Liver (tissue), 9 donors: Measurements from ENCODE around the gene MINAR2. TPM values are rescaled to one million over a fixed set of nuclear protein-coding genes. Genes with fewer than 3 reads are reported as not detected.

ENCODE experiments used
- DNase-seq: peaks from one replicate; pipeline ENCODE4 v3.0.0-alpha.2; 2017; ENCODE audit warnings: low spot score
- H3K27ac ChIP-seq, 2 donors: one replicate each; pipeline ENCODE4 v1.7.0; 2013; ENCODE audit warnings: inconsistent platforms in 2 of 2, low read length in 2 of 2, control low read depth in 1 of 2, low read depth in 1 of 2, mild to moderate bottlenecking in 1 of 2
- H3K27me3 ChIP-seq, 4 donors: one replicate each; pipeline versions ENCODE4 v1.6.1 to v1.7.0; 2013; ENCODE audit warnings: low read length in 3 of 4, inconsistent platforms in 1 of 4, mild to moderate bottlenecking in 1 of 4, moderate library complexity in 1 of 4; ENCODE audit not compliant: control insufficient read depth in 4 of 4, insufficient read depth in 4 of 4
- H3K36me3 ChIP-seq, 4 donors: one replicate each; pipeline versions ENCODE4 v1.6.1 to v1.7.0; 2013; ENCODE audit warnings: low read length in 3 of 4, mild to moderate bottlenecking in 3 of 4, low read depth in 1 of 4, moderate library complexity in 1 of 4; ENCODE audit not compliant: control insufficient read depth in 4 of 4, insufficient read depth in 3 of 4
- H3K4me1 ChIP-seq, 4 donors: one replicate each; pipeline versions ENCODE4 v1.6.1 to v1.7.0; 2013; ENCODE audit warnings: low read length in 3 of 4, mild to moderate bottlenecking in 3 of 4, moderate library complexity in 1 of 4; ENCODE audit not compliant: control insufficient read depth in 4 of 4, insufficient read depth in 4 of 4
- H3K4me3 ChIP-seq, 3 donors: one replicate each; pipeline versions ENCODE4 v1.6.1 to v1.7.0; 2013; ENCODE audit warnings: low read length in 3 of 3, control low read depth in 1 of 3, low read depth in 1 of 3, mild to moderate bottlenecking in 1 of 3
- H3K9ac ChIP-seq, 2 donors: one replicate each; pipeline ENCODE4 v1.7.0; 2013; ENCODE audit warnings: low read length in 2 of 2, mild to moderate bottlenecking in 2 of 2, moderate library complexity in 2 of 2, control low read depth in 1 of 2, low read depth in 1 of 2
- H3K9me3 ChIP-seq, 4 donors: one replicate each; pipeline versions ENCODE4 v1.6.1 to v1.7.0; 2013; ENCODE audit warnings: low read length in 3 of 4; ENCODE audit not compliant: control insufficient read depth in 4 of 4
- ATF3 ChIP-seq: IDR thresholded peaks from 2 replicates; pipeline ENCODE4 v1.6.1; 2016; ENCODE audit warnings: antibody characterized with exemption
- CTCF ChIP-seq: fragments of 150-350 bp; IDR thresholded peaks from 2 replicates; pipeline ENCODE4 v1.5.1; 2017; ENCODE audit warnings: improper control_type of control experiment, low read depth, low read length; ENCODE audit not compliant: missing input control
- EGR1 ChIP-seq, 2 donors: IDR thresholded peaks; 2 replicates each; pipeline ENCODE4 v1.6.1; 2016 to 2018; ENCODE audit warnings: antibody characterized with exemption in 2 of 2, low read depth in 2 of 2
- FOXA1 ChIP-seq: IDR thresholded peaks from 2 replicates; pipeline ENCODE4 v1.6.1; 2016; ENCODE audit warnings: antibody characterized with exemption
- FOXA2 ChIP-seq: IDR thresholded peaks from 2 replicates; pipeline ENCODE4 v1.6.1; 2016; ENCODE audit warnings: antibody characterized with exemption
- GABPA ChIP-seq, 2 donors: IDR thresholded peaks in 1 of 2; conservative IDR thresholded peaks in 1 of 2; 2 replicates each; pipeline ENCODE4 v1.6.1; 2016; ENCODE audit warnings: antibody characterized with exemption in 2 of 2, mild to moderate bottlenecking in 1 of 2, moderate library complexity in 1 of 2
- HNF4A ChIP-seq, 2 donors: conservative IDR thresholded peaks; 2 replicates each; pipeline ENCODE4 v1.6.1; 2016; ENCODE audit warnings: antibody characterized with exemption in 2 of 2, mild to moderate bottlenecking in 2 of 2
- HNF4G ChIP-seq: IDR thresholded peaks from 2 replicates; pipeline ENCODE4 v1.6.1; 2016; ENCODE audit warnings: antibody characterized with exemption
- JUND ChIP-seq, 2 donors: IDR thresholded peaks; 2 replicates each; pipeline ENCODE4 v1.6.1; 2016; ENCODE audit warnings: antibody characterized with exemption in 2 of 2
- MAX ChIP-seq: IDR thresholded peaks from 2 replicates; pipeline ENCODE4 v1.6.1; 2016; ENCODE audit warnings: antibody characterized with exemption
- NR2F2 ChIP-seq: IDR thresholded peaks from 2 replicates; pipeline ENCODE4 v1.6.1; 2016; ENCODE audit warnings: antibody characterized with exemption
- RAD21 ChIP-seq, 2 donors: IDR thresholded peaks; 2 replicates each; pipeline ENCODE4 v1.6.1; 2016; ENCODE audit warnings: antibody characterized with exemption in 2 of 2, mild to moderate bottlenecking in 2 of 2
- REST ChIP-seq: IDR thresholded peaks from 2 replicates; pipeline ENCODE4 v1.6.1; 2016; ENCODE audit warnings: antibody characterized with exemption, mild to moderate bottlenecking
- RXRA ChIP-seq, 2 donors: IDR thresholded peaks; 2 replicates each; pipeline ENCODE4 v1.6.1; 2017 to 2018; ENCODE audit warnings: antibody characterized with exemption in 2 of 2, mild to moderate bottlenecking in 1 of 2
- SP1 ChIP-seq: IDR thresholded peaks from 2 replicates; pipeline ENCODE4 v1.6.1; 2018; ENCODE audit warnings: antibody characterized with exemption, mild to moderate bottlenecking
- TAF1 ChIP-seq: conservative IDR thresholded peaks from 2 replicates; pipeline ENCODE4 v1.6.1; 2016; ENCODE audit warnings: antibody characterized with exemption, mild to moderate bottlenecking
- YY1 ChIP-seq: IDR thresholded peaks from 2 replicates; pipeline ENCODE4 v1.6.1; 2016; ENCODE audit warnings: antibody characterized with exemption, mild to moderate bottlenecking
- ZBTB33 ChIP-seq: IDR thresholded peaks from 2 replicates; pipeline ENCODE4 v1.6.1; 2016; ENCODE audit warnings: antibody characterized with exemption
- WGBS: extraction: QIAGEN DNeasy Blood & Tissue Kit; methylation state at CpG from one replicate; pipeline ENCODE4 v1.1.7; 2013; 5-methylcytosine and 5-hydroxymethylcytosine counted together
- polyA plus RNA-seq, 2 donors: library from polyadenylated mRNA; stranded (reverse) in 1 of 2; unstranded in 1 of 2; fragments of 200-250 nt in 1 of 2; fragments of >200 nt in 1 of 2; fragmentation: Nextera tagmentation in 1 of 2; extraction: Ambion mirVana in 1 of 2; gene quantifications; one replicate each; pipeline versions ENCODE4 v1.2.1 to v1.2.3, GENCODE V29; 2013 to 2015
- total RNA-seq, 2 donors: library from RNA; depleted of rRNA; stranded (reverse); fragments of >200 nt; gene quantifications; one replicate each; pipeline ENCODE4 v1.2.3, GENCODE V29; 2014
- donor health status: healthy.
- donor health status: healthy.
- donor health status: healthy.
- donor health status: healthy.
- donor health status: healthy.

MINAR2 gene
- total and polyA plus RNA-seq, 4 donors: not detected

- TF ChIP-seq REST (no peak), SP1 (no peak), YY1 (no peak), RXRA (IDR thresholded peaks at IDR 0.05) (no peak), HNF4G (no peak), EGR1 (IDR thresholded peaks at IDR 0.05; ENCODE audit: low read depth in 2 of 2) (no peak), HNF4A (conservative IDR thresholded peaks at IDR 0.05) (no peak), NR2F2 (no peak), TAF1 (no peak)
Observed at GRCh38 chr5:129716235-129716634, 31.7 kb upstream of the MINAR2 start (continued).

GRCh38 chr5:129716651-129717050 lies 31.2 kb upstream of the MINAR2 start:
- no peak for TF ChIP-seq FOXA1
- no peak for TF ChIP-seq RAD21 (IDR thresholded peaks at IDR 0.05)
- TF ChIP-seq CTCF: no peak
- Histone ChIP-seq H3K4me1 (no peaks in the 10 kb centered on the region), H3K36me3 (no peaks in the 10 kb centered on the region), H3K9ac (no peak overlapping the region), H3K9me3 (no peaks in the 10 kb centered on the region), H3K4me3 (no peak overlapping the region), H3K27ac (no peak overlapping the region), H3K27me3 (no peaks in the 10 kb centered on the region)
- WGBS: 78% methylated on average over 5 of the region's 5 CpGs
- DNase-seq: no peak

GRCh38 chr5:129717751-129718310 lies 30.1 kb upstream of the MINAR2 start:
- H3K4me3 ChIP-seq: no peak overlapping the region
- no peak overlapping the region for H3K9ac ChIP-seq
- H3K4me1 ChIP-seq: no peaks in the 10 kb centered on the region
- no peak overlapping the region for H3K27ac ChIP-seq
- no peaks in the 10 kb centered on the region for H3K36me3 ChIP-seq
- TF ChIP-seq JUND (IDR thresholded peaks at IDR 0.05): no peak
- no peak for TF ChIP-seq EGR1 (IDR thresholded peaks at IDR 0.05; ENCODE audit: low read depth in 2 of 2)
- TF ChIP-seq TAF1: no peak
- TF ChIP-seq NR2F2: no peak
- TF ChIP-seq HNF4G: no peak
- TF ChIP-seq SP1: no peak
- no peak for TF ChIP-seq FOXA1
- TF ChIP-seq ZBTB33: no peak
- no peak for TF ChIP-seq FOXA2
- no peak for TF ChIP-seq GABPA (IDR thresholded peaks at IDR 0.05 in 1 of 2, conservative IDR thresholded peaks at IDR 0.05 in 1 of 2)
- TF ChIP-seq ATF3: no peak
- no peak for TF ChIP-seq MAX
- no peak for TF ChIP-seq YY1
- TF ChIP-seq RAD21 (IDR thresholded peaks at IDR 0.05): no peak
- TF ChIP-seq REST: no peak
- no peak for TF ChIP-seq HNF4A (conservative IDR thresholded peaks at IDR 0.05)
- H3K27me3 ChIP-seq: no peaks in the 10 kb centered on the region
- no peak for DNase-seq
- H3K9me3 ChIP-seq: no peaks in the 10 kb centered on the region
